ENCODE results near the gene UBQLN3. TPM values are rescaled to one million over a fixed set of nuclear protein-coding genes. Genes with fewer than 3 reads are reported as not detected.
A peak's percentile ranks its signal among the peaks of the same experiment; 100 is the strongest.

Gene UBQLN3
- not detected in 2 replicates for total RNA-seq
- long read RNA-seq = 0 reads

DNA sequence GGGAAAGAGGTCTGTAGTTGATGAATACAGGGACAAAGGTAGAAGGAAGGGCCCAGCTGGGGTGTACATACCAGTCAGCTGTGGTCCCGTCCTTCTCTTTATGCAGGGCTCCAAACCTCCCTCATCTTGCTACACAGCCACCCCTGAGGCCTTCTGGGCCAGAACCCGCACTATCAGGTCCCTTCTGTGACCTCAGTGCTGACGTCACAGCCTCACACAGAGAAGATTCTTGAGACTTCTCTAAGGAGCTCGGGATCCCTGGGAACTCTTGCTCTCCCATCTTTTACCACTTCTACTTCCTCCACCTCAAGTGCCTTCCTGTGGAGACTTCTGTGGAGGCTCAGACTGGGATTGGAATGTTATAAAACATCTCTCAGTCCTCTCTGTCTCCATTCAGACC, at the start of gene UBQLN3:
TSS of gene UBQLN3 (minus strand) at position 155 of the 400 bp plus-strand sequence. CDS start 399 bp downstream, outside the sequence.
- H3K36me3 Mint-ChIP-seq (ENCODE audit: low read depth) = no peaks in the 10 kb centered on the region
- peaks cover 2% of the 10 kb centered on the region for H3K27me3 Mint-ChIP-seq (ENCODE audit: low read depth)
- no peak within 1 kb of the TSS for H3K4me3 Mint-ChIP-seq

GRCh38 chr11:5557751-5558150, 48.0 kb upstream of the UBQLN3 start:
- H3K36me3 Mint-ChIP-seq (ENCODE audit: low read depth) = no peaks in the 10 kb centered on the region
- no peak for DNase-seq (ENCODE audit: low read depth, low spot score)
- H3K27me3 Mint-ChIP-seq (ENCODE audit: low read depth) = peaks cover 23% of the 10 kb centered on the region
- TF ChIP-seq, protein P1, sequence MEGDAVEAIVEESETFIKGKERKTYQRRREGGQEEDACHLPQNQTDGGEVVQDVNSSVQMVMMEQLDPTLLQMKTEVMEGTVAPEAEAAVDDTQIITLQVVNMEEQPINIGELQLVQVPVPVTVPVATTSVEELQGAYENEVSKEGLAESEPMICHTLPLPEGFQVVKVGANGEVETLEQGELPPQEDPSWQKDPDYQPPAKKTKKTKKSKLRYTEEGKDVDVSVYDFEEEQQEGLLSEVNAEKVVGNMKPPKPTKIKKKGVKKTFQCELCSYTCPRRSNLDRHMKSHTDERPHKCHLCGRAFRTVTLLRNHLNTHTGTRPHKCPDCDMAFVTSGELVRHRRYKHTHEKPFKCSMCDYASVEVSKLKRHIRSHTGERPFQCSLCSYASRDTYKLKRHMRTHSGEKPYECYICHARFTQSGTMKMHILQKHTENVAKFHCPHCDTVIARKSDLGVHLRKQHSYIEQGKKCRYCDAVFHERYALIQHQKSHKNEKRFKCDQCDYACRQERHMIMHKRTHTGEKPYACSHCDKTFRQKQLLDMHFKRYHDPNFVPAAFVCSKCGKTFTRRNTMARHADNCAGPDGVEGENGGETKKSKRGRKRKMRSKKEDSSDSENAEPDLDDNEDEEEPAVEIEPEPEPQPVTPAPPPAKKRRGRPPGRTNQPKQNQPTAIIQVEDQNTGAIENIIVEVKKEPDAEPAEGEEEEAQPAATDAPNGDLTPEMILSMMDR (conservative IDR thresholded peaks at IDR 0.05) = no peak
- no peaks in the 10 kb centered on the region for H3K9me3 Mint-ChIP-seq
- no peak overlapping the region for H3K4me3 Mint-ChIP-seq
- no peak overlapping the region for H3K27ac Mint-ChIP-seq (ENCODE audit: unreplicated experiment)
- no peaks in the 10 kb centered on the region for H3K4me1 Mint-ChIP-seq

More for the DNA sequence above, at the start of gene UBQLN3:
- Mint-ChIP-seq H3K4me1 (no peaks in the 10 kb centered on the region), H3K27ac (ENCODE audit: unreplicated experiment) (no peak within 1 kb of the TSS), H3K9me3 (no peaks in the 10 kb centered on the region)
- TF ChIP-seq, protein P1 (conservative IDR thresholded peaks at IDR 0.05) = no peak
- no peak for DNase-seq (ENCODE audit: low read depth, low spot score)

DNA sequence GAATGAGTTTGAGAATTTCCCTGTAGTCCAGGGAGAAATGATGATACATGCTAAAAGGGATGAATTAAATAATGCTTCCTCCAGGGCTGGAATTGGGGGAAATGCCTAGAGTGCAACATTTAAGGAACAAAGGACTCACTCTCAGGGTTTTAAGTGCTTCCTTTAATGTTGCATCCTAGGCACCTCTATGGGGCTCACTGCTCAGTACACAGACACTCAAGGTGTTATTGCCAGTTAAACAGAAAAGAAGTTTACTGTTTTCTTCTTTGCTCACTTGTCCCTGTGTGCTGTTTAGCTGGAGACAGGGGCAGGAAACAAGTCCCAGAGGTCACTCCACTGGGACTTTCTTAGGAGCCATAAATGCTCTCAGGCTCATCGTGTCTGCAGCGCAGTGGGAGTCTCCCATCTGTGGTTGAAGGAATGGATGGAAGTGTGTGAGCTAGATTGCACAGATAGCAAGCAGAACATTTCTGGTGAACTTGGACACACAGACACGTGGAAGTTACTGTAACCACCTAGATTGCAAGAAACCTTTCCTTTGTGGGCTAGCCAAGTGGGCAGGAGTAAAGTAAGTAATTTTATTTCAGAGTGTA, 46.9 kb upstream of the UBQLN3 start:
- DNase-seq (ENCODE audit: low read depth, low spot score) = no peak
- peaks cover 23% of the 10 kb centered on the region for H3K27me3 Mint-ChIP-seq (ENCODE audit: low read depth)

DNA sequence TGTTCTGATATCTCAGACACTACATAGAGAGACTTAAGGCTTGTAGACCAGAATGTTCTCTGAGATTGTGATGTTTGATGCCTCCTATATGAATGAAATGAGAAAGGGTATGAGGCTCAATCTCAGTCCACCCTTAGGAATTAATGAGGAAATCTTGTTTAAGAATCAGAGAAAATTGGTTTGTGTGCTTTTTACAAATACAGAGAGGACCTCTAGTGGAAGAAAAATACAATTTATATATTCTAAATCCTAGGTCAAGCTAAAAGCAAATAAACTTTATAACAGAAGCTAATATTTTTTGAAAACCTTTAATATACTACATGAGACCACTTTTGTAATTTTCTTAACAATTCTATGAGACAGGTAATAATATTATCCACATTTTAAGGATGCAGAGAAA, 43.6 kb upstream of the UBQLN3 start:
- no peaks in the 10 kb centered on the region for H3K4me1 Mint-ChIP-seq
- no peaks in the 10 kb centered on the region for H3K36me3 Mint-ChIP-seq (ENCODE audit: low read depth)
- peaks cover 23% of the 10 kb centered on the region for H3K27me3 Mint-ChIP-seq (ENCODE audit: low read depth)
- no peak for DNase-seq (ENCODE audit: low read depth, low spot score)
- no peak overlapping the region for H3K4me3 Mint-ChIP-seq
- no peaks in the 10 kb centered on the region for H3K9me3 Mint-ChIP-seq
- H3K27ac Mint-ChIP-seq (ENCODE audit: unreplicated experiment) = no peak overlapping the region
- TF ChIP-seq, protein P1 (conservative IDR thresholded peaks at IDR 0.05) = peak; percentile 40

More for the DNA sequence above, 46.9 kb upstream of the UBQLN3 start:
- no peaks in the 10 kb centered on the region for H3K9me3 Mint-ChIP-seq
- no peak overlapping the region for H3K4me3 Mint-ChIP-seq
- TF ChIP-seq, protein P1 (conservative IDR thresholded peaks at IDR 0.05) = no peak
- no peaks in the 10 kb centered on the region for H3K36me3 Mint-ChIP-seq (ENCODE audit: low read depth)
- no peak overlapping the region for H3K27ac Mint-ChIP-seq (ENCODE audit: unreplicated experiment)
- H3K4me1 Mint-ChIP-seq = no peaks in the 10 kb centered on the region

DNA sequence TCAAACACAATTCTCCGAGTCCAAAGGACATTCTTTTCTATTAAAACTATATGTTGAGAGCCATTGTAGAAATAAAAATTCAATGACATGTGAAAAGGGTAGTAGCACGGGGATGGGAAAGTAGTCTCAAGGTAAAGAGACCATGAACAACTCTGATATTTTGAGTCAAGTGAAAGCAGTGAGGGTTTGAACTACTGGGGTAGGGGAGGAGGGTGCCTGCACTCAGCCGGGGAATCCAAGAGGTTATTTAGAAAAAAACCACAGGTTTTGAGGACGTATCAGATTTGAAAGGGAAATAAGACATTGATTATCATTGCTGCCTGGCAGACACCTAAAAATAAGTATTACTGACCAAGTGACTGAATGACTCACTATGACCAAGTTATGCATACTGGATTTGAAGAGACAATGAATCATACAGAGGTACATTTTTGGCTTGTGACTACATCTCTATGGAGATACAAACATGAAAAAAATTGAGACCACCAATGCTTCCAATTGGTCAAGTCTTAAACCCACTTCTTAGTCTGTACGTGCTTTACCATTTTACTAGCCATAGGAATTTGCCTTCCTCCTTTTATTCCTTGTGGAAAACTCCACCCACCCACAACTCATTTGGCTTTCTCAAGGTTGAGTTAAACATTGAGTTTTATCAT, 40.8 kb upstream of the UBQLN3 start:
- TF ChIP-seq, protein P1 (conservative IDR thresholded peaks at IDR 0.05) = no peak
- Mint-ChIP-seq H3K9me3 (no peaks in the 10 kb centered on the region), H3K4me1 (no peaks in the 10 kb centered on the region), H3K4me3 (no peak overlapping the region), H3K27ac (ENCODE audit: unreplicated experiment) (no peak overlapping the region), H3K27me3 (ENCODE audit: low read depth) (peaks cover 10% of the 10 kb centered on the region), H3K36me3 (ENCODE audit: low read depth) (no peaks in the 10 kb centered on the region)
- no peak for DNase-seq (ENCODE audit: low read depth, low spot score)
